Fibroblast of lung (primary cell): ENCODE data around the gene NUP205. TPM values are rescaled to one million over a fixed set of nuclear protein-coding genes. Genes with fewer than 3 reads are reported as not detected.
A peak's percentile ranks its signal among the peaks of the same experiment; 100 is the strongest.

Experiments used
- DNase-seq, 2 donors: peaks; one replicate each; pipeline versions ENCODE4 v3.0.0 to v3.0.0-alpha.2; 2010; ENCODE audit warnings: low read depth in 2 of 2
- H2AFZ ChIP-seq: 2 replicates; pipeline ENCODE4 v1.5.1; 2012; ENCODE audit warnings: low read length, control low read depth, inconsistent platforms
- H3K27ac ChIP-seq: 2 replicates; pipeline ENCODE4 v1.5.1; 2011; ENCODE audit warnings: low read length, control low read depth; ENCODE audit not compliant: insufficient read depth
- H3K27me3 ChIP-seq: 2 replicates; pipeline ENCODE4 v1.5.1; 2011; ENCODE audit warnings: mild to moderate bottlenecking, low read length; ENCODE audit not compliant: control insufficient read depth, insufficient read depth
- H3K36me3 ChIP-seq: 2 replicates; pipeline ENCODE4 v1.5.1; 2011; ENCODE audit warnings: low read length; ENCODE audit not compliant: control insufficient read depth, insufficient read depth
- H3K4me1 ChIP-seq: 2 replicates; pipeline ENCODE4 v1.5.1; 2011; ENCODE audit warnings: low read length; ENCODE audit not compliant: control insufficient read depth, insufficient read depth; ENCODE audit errors: extremely low read depth
- H3K4me2 ChIP-seq: 2 replicates; pipeline ENCODE4 v1.5.1; 2011; ENCODE audit warnings: low read length, control low read depth; ENCODE audit not compliant: insufficient read depth; ENCODE audit errors: extremely low read depth
- H3K4me3 ChIP-seq, 4 experiments: fragments of 200-600 bp in 1 of 4; sonication (generic) in 1 of 4; replicated peaks in 1 of 4; 2 replicates each; pipeline ENCODE4 v1.5.1; 2011 to 2016; ENCODE audit warnings: low read length in 4 of 4, low read depth in 3 of 4, mild to moderate bottlenecking in 3 of 4, control low read depth in 2 of 4, inconsistent platforms in 1 of 4, mixed read lengths in 1 of 4; ENCODE audit not compliant: insufficient read depth in 1 of 4; ENCODE audit errors: control extremely low read depth in 1 of 4
- H3K79me2 ChIP-seq: 2 replicates; pipeline ENCODE4 v1.5.1; 2012; ENCODE audit warnings: mild to moderate bottlenecking, low read length, inconsistent platforms; ENCODE audit not compliant: control insufficient read depth, insufficient read depth
- H3K9ac ChIP-seq: 2 replicates; pipeline ENCODE4 v1.5.1; 2011; ENCODE audit warnings: mild to moderate bottlenecking, low read length, control low read depth; ENCODE audit not compliant: insufficient read depth
- H3K9me3 ChIP-seq: 2 replicates; pipeline ENCODE4 v1.5.1; 2012; ENCODE audit warnings: low read depth, low read length; ENCODE audit not compliant: control insufficient read depth, insufficient read depth
- H4K20me1 ChIP-seq: 2 replicates; pipeline ENCODE4 v1.5.1; 2011; ENCODE audit warnings: low read length; ENCODE audit not compliant: control insufficient read depth, insufficient read depth; ENCODE audit errors: extremely low read depth
- CTCF ChIP-seq, 2 donors: IDR thresholded peaks in 1 of 2; conservative IDR thresholded peaks in 1 of 2; 1 replicate in 1 of 2; 2 replicates in 1 of 2; pipeline ENCODE4 v1.5.1; 2011 to 2012; ENCODE audit warnings: low read length in 2 of 2, control low read depth in 1 of 2, inconsistent platforms in 1 of 2, low read depth in 1 of 2, mild to moderate bottlenecking in 1 of 2
- EZH2 ChIP-seq: IDR thresholded peaks from 2 replicates; pipeline ENCODE4 v1.5.1; 2012; ENCODE audit warnings: low read length, control low read depth, mild to moderate bottlenecking; ENCODE audit errors: missing control alignments
- polyA plus RNA-seq, 2 donors: library from polyadenylated mRNA; depleted of rRNA in 1 of 2; stranded (reverse) in 1 of 2; unstranded in 1 of 2; fragments of >200 nt; gene quantifications; 2 replicates each; pipeline ENCODE4 v1.2.1, GENCODE V29; 2011 to 2012; ENCODE audit warnings: missing spikeins in 1 of 2
- total RNA-seq: library from RNA; depleted of rRNA; stranded (reverse); fragments of >200 nt; gene quantifications from 2 replicates; pipeline ENCODE4 v1.2.1, GENCODE V29; 2014

Gene NUP205
- total and polyA plus RNA-seq, 2 donors (not counting 1 experiment from before 2014, with no cell fraction given): 28.1 to 36.7 TPM

- Histone ChIP-seq H3K4me2 (no peak overlapping the region), H3K79me2 (peaks cover 12% of the 10 kb centered on the region), H3K9ac (no peak overlapping the region), H3K4me3 (no peak overlapping the region), H3K4me1 (peaks cover 12% of the 10 kb centered on the region), H3K27me3 (no peaks in the 10 kb centered on the region), H2AFZ (no peak overlapping the region), H3K36me3 (peaks cover 6% of the 10 kb centered on the region), H4K20me1 (no peaks in the 10 kb centered on the region), H3K9me3 (no peaks in the 10 kb centered on the region), H3K27ac (no peak overlapping the region)
- peak; percentile 53 to 94 for DNase-seq
- TF ChIP-seq EZH2 (no peak), CTCF (conservative IDR thresholded peaks at IDR 0.05 in 1 of 2, IDR thresholded peaks at IDR 0.05 in 1 of 2; ENCODE audit: low read depth in 1 of 2, low read length in 2 of 2) (no peak)
Observed at GRCh38 chr7:135678612-135679575, 121.2 kb downstream of the NUP205 start.

DNA sequence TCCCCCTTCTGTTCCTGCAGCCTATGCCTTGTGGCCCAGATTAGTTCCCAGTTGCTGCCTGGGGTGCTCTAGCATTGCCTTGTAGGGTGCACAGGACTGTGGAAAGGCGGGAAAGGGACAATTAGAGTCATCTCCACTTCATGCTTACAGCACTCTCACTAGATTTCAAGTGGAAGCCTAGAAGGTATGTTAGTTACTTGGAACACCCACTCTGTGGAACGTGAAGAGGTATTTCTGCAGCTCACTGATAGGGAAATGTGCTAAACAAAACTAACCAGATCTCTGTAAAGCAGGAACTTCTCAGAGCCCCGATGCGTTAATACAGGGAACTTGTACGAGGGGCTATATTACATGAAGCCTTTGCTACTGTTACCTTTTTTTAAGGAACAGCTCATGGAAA is 124.0 kb downstream of the NUP205 start:
- Histone ChIP-seq H3K27ac (no peak overlapping the region), H3K4me3 (no peak overlapping the region), H3K36me3 (peaks cover 10% of the 10 kb centered on the region), H3K4me2 (no peak overlapping the region), H3K9me3 (no peaks in the 10 kb centered on the region), H3K27me3 (no peaks in the 10 kb centered on the region), H2AFZ (no peak overlapping the region), H3K79me2 (peaks cover 8% of the 10 kb centered on the region), H3K4me1 (peaks cover 19% of the 10 kb centered on the region), H3K9ac (no peak overlapping the region), H4K20me1 (no peaks in the 10 kb centered on the region)
- DNase-seq: no peak
- TF ChIP-seq EZH2 (no peak), CTCF (conservative IDR thresholded peaks at IDR 0.05 in 1 of 2, IDR thresholded peaks at IDR 0.05 in 1 of 2; ENCODE audit: low read depth in 1 of 2, low read length in 2 of 2) (no peak)

DNA sequence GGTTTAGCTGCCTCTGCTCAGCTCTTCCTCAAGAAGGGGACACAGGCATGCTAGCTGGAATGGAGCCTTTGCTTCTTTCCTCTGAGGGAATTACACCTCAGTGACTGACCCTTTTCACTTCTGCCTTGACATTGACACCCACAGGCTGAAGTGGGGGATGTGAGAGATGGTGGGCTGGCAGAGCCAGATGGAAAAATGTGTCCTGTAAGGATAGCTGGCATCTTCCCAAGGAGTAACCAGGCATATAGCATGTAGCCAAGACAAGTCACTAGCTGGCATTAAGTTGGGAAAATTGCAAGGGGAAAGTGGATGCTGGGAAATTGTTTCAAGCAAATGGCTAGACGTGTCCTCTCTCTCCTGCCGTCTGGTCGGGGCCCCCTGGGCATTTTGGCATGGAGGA is 124.5 kb downstream of the NUP205 start:
- Histone ChIP-seq H2AFZ (no peak overlapping the region), H4K20me1 (no peaks in the 10 kb centered on the region), H3K9me3 (no peaks in the 10 kb centered on the region), H3K27me3 (no peaks in the 10 kb centered on the region), H3K79me2 (peaks cover 8% of the 10 kb centered on the region), H3K4me2 (no peak overlapping the region), H3K36me3 (peaks cover 10% of the 10 kb centered on the region), H3K4me3 (no peak overlapping the region), H3K9ac (no peak overlapping the region), H3K4me1 (peaks cover 19% of the 10 kb centered on the region), H3K27ac (no peak overlapping the region)
- TF ChIP-seq CTCF (conservative IDR thresholded peaks at IDR 0.05 in 1 of 2, IDR thresholded peaks at IDR 0.05 in 1 of 2; ENCODE audit: low read depth in 1 of 2, low read length in 2 of 2) (no peak), EZH2 (no peak)
- no peak for DNase-seq
